ENCODE results near the gene APOBEC3A.

DNA sequence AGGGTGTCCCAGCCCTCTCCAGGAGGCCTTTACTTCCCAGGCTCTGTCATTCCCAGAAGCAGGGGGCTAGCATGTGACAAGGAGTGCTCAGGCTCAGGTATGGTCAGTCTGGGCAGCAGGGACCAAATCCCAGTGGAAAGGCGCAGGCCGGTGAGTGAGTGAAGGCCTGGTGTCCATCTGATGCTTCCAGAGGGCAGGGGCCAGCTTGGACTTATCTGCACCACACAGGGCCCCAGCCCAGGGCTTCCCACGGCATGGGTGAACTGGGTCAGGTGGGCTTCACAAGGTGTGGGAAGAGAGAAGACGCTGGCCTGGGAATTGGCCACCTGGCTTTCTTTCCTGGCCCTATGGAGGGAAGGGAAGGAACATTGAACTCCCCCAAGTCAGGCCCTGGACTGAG lies 20.4 kb upstream of the APOBEC3A start:
- TF ChIP-seq POLR2A (IDR thresholded peaks at IDR 0.05) (no peak), POLR2AphosphoS5 (IDR thresholded peaks at IDR 0.05; ENCODE audit: insufficient read depth in 1 of 2, low read depth in 1 of 2) (no peak)
- TF ChIP-seq, protein P1, sequence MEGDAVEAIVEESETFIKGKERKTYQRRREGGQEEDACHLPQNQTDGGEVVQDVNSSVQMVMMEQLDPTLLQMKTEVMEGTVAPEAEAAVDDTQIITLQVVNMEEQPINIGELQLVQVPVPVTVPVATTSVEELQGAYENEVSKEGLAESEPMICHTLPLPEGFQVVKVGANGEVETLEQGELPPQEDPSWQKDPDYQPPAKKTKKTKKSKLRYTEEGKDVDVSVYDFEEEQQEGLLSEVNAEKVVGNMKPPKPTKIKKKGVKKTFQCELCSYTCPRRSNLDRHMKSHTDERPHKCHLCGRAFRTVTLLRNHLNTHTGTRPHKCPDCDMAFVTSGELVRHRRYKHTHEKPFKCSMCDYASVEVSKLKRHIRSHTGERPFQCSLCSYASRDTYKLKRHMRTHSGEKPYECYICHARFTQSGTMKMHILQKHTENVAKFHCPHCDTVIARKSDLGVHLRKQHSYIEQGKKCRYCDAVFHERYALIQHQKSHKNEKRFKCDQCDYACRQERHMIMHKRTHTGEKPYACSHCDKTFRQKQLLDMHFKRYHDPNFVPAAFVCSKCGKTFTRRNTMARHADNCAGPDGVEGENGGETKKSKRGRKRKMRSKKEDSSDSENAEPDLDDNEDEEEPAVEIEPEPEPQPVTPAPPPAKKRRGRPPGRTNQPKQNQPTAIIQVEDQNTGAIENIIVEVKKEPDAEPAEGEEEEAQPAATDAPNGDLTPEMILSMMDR (IDR thresholded peaks at IDR 0.05): no peak

Measured in vagina (tissue), 2 donors.